ENCODE data around the gene KRT28.

Gene KRT28, protein sequence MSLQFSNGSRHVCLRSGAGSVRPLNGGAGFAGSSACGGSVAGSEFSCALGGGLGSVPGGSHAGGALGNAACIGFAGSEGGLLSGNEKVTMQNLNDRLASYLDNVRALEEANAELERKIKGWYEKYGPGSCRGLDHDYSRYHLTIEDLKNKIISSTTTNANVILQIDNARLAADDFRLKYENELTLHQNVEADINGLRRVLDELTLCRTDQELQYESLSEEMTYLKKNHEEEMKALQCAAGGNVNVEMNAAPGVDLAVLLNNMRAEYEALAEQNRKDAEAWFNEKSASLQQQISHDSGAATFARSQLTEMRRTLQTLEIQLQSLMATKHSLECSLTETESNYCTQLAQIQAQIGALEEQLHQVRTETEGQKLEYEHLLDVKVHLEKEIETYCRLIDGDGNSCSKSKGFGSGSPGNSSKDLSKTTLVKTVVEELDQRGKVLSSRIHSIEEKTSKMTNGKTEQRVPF

DNA sequence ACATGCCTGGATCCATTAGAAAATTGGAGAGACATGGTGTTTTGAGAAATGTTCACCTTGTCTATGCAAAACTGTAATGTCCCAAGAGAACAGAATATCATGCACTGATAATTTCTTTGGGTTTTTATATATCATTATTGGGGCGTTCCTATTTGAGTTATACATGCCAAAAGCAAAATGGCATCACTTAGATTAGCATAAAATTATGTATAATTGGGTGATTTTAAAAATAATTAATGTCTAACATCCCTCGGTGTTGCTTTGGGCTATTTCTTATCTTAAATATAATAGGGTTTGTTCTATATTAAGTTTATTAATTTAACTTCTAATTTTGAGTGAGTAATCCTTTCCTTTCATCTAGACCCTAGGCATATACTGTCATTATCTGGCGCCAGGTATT is at the start of gene KRT28:
KRT28 (minus strand) TSS at position 101 of the 400 bp plus-strand sequence; CDS start at position 35, 66 bp downstream.
- DNase-seq: no peak

DNA sequence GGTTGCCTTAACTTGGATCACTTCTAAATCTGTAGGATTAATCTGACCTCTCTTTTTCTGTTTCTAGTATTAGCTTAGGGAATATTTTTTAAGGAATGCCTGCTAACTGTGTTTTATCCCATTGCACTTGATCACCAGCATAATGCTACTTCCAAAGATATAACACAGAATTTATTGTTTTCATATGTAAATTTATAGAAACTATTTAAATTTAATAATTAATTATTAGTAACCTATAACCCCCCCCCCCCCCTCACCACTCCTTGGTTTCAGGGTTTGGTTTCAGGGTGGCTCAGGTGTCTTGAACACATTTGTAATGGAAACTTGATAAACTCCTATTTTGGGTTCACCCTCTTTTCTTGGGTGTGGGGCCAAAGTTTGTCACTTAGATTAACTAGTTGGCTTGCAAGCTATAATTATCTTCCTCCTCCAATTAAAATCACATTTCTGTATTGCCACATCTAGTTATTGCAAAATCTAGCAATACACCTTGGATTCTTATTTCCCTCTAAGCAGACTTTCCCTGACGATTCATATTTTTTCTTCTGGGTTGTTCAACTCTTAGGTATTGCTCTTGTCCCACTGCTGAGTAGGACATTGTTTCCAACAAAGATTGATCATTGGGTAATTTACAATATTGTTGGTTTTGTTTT is 49.0 kb upstream of the KRT28 start:
- no peak for DNase-seq

DNA sequence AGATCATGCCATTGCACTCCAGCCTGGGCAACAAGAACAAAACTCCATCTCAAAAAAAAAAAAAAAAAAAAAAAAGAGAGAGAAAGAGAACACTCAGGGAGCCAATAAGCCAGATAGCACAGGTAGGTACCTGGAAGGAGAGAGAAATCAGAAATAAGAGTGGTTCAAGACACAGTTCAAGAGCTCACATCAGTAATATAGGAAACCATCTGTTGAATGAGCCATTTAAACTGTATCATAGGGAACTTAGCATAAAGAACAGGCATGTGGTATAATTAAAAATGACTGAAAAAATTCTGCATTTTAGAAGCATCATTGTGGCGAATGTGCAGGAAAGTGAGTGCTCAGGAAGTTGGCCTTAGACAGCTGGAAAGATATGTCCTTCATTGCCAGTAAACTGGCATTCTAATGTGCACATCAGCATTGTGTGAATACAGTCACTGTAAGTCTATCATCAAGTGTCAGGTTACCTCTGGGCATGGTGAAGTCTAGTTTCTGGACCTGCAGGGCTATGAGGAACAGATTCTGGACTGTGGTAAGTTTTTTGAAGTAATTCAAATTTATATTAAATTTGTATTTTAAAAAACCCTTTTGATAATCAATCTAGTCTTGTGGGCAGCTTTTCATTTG is 46.9 kb upstream of the KRT28 start:
- no peak for DNase-seq

DNA sequence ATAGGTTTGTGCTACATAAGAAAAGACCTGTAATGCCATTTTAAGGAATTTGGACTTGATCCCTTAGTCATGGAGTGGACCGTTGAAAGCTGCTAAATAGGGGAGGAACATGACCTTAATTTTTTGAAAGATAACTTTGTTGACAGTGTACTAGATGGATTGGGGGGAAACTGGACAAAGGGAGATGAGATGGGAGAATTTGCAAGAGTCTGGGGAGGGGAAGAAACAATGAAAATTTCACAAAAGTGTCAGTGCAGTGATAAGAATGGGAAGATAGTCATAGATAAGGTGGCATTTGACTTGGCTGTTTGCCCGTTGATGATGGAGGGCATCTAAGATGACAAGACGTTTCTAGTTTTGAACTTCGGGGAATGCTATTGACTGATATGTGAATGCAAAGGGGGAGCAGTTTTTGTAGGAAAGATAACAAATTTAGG is 44.9 kb upstream of the KRT28 start:
- DNase-seq: no peak

DNA sequence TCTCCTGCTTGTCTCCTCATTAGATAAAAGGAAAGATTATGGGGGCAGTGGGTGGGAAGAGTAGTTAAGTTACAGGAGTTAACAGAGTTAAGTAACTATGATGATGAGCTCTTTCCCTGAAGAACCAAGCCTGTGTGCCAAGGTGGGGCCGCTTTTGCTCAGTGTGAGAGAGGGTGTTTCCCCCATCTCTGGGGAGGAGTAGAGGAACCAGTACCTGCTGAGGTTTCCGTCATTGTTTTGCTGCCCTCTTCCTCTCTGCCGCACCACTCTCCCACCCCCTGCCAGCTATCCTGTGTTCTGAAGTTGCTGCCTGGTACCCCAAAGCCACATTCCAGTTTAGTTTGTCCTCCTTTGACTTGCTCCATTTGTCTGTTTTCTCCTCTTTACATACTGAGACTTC is 43.5 kb upstream of the KRT28 start:
- no peak for DNase-seq

DNA sequence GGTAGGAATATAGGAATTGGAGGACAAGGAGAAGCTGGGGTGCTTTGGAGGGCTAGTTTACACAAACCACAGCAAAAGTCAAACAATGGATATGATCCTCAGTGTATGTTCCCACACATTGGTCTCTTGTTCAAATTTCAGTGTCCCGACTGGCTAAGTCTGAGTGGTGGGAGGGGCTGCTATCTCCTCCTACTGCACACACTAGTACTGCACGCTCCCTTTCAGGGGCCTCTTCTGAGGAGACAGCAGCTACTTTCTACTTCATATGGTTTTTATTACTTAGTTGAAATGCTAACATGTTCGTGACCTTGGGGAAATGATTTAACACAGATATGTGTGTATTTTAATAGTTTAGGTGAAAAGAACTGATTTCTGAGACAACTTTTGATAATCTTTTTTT is 41.5 kb upstream of the KRT28 start:
- no peak for DNase-seq

DNA sequence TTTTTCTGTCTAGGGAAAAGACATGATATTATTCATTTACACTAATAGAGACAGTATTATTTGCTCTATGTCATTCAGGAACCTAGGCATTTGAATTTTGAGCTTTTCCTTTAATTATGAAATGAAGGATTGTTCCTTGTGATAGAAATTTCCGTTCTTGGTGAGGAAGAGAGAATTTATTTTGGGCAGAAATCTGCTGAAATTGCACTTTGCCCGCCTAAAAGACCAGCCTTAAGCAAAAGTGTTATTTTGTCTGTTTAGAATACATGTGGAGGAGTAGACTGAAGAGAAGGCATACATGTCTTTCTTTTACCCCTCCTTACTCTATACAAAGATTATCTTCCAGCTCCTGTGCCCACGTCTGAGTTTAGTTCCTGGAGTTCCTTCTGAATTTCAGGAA is 39.4 kb upstream of the KRT28 start:
- no peak for DNase-seq

DNA sequence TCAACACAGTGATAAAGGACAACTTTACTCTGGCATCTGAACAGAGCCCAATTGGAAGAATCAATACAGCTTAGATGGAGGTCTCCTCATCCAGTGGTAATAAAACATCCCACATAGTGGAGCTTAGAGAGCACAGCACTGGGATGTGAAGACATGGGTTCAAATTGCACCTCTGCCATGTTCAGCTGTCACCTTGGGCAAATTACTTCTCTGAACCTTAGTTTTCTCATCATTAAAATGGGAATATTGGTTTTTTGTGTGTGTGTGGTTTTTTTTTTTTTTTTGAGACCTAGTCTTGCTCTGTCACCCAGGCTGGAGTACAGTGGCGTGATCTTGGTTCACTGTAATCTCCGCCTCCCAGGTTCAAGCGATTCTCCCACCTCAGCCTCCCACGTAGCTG is 36.3 kb upstream of the KRT28 start:
- no peak for DNase-seq

DNA sequence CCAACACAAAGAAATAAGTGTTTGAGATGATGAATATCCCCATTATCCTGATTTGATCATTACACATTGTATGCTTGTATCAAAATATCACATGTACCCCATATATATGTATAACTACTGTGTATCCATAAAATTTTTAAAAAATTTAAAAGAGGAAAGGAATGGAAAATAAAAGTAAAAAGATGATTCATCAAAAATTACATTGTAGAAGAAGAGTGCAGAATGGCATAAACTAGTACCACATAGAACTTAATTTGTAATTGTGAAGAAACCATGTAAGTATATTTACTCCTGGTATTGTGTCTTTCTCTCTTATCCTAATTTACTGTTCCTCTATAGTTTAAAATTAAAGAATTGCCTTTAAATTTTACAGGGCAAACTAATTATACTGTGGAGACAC is 34.1 kb upstream of the KRT28 start:
- DNase-seq: no peak

DNA sequence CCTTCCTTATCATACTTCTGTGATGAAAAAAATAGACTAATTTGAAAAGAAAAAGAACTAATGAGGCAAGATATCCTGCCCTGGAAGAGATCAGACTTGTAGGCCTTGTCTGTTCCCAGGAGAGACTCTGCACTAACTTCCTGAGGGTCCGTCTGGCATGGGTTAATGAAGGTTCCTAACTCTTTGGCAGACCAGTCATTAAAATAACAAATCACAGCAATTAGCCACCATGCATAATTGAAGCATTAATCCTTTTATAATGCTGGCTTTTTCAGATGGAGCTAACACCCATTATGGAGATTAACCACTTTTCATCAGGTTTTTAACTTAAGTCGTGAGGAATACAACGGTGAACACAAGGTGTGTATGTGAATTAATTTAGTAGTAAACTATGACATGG is 33.1 kb upstream of the KRT28 start:
- DNase-seq: no peak

DNA sequence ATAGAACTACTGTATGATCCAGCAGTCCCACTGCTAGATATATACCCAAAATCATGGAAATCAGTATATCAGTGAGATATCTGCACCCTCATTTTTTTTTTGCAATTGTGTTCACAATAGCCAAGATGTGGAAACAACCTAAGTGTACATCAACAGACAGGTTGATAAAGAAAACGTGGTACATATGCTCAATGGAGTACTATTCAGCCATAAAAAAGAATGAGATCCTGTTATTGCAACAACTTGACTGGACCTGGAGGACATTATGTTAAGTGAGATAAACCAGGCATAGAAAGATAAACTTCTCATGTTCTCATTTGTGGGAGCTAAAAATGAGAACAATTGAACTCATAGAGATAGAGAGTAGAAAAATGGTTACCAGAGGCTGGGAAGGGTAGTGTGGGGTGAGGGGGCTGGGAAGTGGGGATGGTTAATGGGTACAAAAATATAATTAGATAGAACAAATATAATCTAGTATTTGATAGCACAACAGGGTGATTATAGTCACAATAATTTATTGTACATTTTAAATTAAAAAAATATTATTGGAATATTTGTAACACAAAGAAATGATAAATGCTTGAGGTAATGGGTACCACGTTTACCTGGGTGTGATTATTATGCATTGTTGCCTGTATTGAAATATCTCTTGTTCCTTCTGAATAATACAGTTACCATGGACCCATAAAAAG is 30.5 kb upstream of the KRT28 start:
- DNase-seq: no peak

DNA sequence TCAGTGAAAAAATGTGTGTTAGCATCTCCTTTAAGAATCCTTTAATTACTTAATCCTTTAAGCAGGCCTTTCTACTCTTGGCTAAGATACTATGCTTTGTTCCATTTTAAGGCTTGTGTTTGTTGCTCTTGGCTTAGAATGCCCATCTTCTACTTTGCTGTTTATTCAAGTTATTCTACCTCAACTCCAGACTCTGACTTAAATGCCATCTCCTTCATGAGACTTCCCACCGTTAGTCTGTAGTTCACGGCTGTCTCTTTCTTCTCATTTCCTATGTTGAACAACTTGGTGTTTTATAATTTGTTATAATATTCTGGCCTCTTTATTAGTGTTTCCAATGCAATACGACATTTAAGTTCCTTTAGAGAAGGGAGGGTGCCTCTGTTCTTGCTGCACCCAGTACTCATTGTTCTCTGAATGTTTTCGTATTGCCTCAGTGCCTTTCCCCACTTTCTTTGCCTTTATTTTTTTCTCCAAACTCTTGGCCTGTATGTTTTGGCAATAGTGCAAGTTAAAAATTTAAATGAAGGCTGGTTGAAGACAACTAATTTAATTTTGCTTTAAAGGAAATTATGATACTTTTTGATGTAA is 28.8 kb upstream of the KRT28 start:
- no peak for DNase-seq

DNA sequence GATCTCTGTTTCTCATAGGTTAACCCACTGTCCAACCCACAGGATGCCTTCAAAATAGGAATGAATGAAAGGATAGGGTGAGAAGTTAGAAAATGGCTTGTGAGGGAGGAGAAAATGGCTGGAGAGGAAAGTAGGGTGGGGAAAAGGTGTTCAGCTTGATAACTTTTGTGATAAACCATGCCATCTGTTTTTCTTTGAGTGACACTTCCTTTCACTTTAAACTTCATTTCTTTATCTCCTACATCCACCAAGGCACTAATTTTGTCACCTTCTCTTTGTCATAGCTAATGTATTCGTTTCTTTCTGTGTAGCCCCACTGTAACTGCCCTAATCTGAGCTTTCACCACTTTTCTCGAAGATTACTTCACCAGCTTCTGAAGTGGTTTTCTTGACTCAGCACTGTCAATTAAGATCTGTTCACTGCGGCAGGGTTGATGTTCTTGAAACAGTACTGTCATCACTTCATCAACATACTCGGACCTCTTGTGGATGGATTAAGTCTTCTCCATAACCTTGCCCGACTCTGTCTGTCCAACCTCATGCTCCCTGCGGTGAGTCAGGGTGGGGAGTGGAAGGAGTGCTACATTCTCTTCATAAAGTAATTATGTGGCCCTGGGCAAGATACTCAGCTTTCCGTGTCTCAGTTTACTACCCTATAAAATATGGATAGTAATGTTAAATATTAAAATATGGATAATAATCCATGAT is 28.1 kb upstream of the KRT28 start:
- no peak for DNase-seq

DNA sequence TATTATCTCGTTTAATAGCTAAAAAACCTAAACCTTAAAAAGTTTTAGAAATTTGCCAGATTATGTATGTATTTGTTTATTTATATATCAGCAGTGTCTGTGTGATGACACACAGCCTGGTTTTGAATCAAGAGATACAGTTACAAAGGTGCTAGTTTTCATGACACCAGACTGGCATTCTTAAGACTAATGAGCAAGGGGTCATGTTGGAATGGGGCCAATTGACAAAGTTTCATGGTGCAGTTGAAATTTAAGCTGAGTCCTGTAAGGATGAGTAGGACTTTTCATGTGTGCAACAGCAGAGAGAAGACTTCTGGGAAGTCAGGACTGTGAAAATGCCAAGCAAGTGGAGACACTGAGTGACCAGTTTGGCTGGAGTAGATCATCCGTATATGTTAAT is 25.8 kb upstream of the KRT28 start:
- no peak for DNase-seq

DNA sequence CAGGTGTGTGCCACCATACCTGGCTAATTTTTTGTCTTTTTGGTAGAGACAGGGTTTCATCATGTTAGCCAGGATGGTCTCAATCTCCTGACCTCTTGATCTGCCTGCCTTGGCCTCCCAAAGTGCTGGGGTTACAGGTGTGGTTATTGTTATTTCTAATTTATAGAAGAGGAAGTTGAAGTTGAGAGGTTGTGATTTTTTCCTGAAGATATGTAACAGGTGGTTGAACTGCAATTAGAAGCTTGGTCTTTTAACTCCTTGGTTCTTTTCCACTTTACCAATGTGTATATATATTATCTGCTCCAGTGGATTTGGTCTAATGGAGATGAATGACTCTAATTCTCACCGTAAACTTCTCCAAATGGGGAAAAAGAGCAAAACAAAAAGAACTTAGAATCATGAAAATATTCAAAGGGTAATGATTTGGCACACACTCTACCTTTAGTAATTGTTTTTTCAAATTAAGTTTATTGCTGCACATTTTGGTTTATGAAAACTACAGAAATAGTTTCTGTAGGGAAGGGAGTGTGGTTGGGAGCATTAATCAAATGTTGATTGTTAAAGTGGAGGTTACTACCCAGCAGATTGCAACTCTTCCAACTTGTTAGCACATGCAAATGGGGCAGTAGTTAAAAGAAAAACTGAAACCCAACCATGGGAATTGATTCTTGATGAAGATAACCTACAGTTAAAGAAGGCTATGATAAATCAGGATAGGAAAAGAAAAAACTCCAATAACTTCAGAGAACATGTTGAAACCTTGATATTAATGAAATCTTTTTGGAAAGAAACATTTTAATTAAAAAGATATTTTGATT is 24.5 kb upstream of the KRT28 start:
- no peak for DNase-seq

DNA sequence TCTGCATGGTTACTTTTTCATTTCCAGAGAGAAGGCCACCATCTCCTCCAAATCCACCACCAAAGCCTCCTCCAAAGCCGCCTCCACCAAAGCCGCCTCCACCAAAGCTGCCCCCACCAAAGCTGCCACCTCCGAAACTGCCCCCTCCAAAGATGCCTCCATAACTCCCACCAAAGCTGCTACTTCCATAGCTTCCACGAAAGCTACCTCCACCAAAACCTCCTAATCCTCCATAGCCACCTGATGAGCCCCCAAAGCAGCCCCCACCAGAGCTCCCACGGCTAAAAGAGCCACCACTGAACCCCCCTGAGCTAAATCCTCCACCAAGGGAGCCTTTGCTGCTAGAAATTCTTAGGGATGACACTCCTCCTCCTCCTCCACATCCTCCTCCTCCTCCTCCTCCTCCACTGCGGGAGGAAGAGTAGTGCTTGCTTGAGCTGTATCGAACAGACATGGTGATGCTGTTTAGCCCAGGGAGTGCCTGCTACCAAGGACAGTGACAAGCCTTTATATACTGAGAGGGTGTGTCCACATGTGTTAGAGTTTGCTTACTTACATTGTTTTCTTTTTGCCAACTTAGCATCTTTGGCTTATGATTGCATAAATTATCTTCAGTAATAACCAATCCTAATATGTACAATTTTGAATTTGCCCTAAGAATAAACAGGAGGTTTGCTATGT is 22.5 kb upstream of the KRT28 start, which contains the start of gene KRT10:
KRT10 (minus strand) TSS at position 483 of the 681 bp plus-strand sequence; CDS start at position 454, 29 bp downstream.
- DNase-seq: no peak

DNA sequence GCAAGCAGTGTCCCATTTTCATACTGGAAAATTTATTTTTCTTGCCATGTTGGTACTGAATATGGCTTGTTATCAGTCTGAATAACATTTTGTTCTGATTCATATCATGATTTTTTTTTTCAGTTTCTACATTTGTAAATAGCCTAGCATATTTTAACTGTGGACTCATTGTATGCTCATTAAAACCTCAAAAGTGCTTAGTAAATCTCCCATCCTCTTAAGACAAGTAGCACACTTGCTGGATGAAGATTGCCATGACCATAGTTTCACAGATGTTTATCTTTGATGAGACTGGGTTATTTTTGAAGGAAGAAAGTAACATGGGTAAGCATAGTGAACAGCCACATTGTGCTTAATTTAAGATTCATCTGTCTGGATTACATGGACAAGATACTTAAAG is 21.8 kb upstream of the KRT28 start:
- DNase-seq: no peak

DNA sequence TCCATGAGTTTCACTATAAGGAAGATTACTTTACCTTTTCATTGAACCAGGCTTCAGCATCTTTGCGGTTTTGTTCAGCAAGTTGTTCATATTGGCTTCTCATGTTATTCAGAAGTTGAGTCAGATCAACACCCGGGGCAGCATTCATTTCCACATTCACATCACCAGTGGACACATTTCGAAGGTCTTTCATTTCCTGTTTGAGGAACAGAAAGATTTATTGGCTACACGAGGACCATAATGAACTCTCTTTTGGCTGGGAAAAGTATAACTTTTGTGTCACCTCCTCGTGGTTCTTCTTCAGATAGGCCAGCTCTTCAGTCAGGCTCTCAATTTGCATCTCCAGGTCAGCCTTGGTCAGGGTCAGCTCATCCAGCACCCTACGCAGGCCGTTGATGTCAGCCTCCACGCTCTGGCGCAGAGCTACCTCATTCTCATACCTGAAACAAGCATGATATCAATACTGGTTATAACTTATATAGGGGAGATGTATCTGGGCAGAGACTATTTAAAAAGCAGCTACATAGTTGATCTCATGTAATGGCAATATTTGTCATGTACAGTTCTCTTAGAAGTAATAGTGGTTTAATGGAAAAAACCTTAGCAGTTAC is 20.6 kb upstream of the KRT28 start:
- no peak for DNase-seq

DNA sequence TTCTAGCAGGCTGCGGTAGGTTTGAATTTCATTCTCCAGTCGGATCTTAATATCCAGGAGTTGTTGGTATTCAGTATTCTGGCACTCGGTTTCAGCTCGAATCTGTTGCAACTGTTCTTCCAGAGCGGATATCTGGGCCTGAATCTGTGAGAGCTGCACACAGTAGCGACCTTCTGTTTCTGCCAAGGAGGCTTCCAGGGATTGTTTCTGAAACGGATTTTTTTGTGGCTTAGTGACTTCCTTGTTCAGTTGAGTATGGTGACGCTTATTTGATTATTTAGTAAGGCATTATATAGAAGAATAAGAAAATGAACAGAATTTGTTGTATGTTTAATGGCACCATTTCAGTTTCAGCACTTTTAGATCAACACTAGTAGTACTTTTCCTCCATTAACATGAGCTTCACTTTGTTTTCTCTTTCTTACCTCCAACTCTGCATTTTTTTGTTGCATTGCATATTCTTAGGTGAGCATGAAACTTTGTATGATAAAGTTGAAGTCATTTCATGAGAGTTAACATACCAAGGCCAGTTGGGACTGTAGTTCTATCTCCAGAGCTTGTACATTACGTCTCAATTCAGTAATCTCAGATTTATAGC is 19.9 kb upstream of the KRT28 start:
- no peak for DNase-seq
